Parathyroid adenoma (tissue), 2 donors: ENCODE results near the gene EDARADD.

Source experiments
- H2AFZ ChIP-seq: fragments of 300-600 bp; sonication (generic); one replicate; pipeline ENCODE4 v1.7.0; 2017; ENCODE audit warnings: antibody characterized with exemption, mild to moderate bottlenecking
- H3K27ac ChIP-seq: fragments of 300-600 bp; sonication (generic); one replicate; pipeline ENCODE4 v1.7.0; 2017
- H3K27me3 ChIP-seq: fragments of 300-600 bp; sonication (generic); one replicate; pipeline ENCODE4 v1.7.0; 2017; ENCODE audit warnings: low read length; ENCODE audit not compliant: control insufficient read depth, insufficient read depth
- H3K36me3 ChIP-seq: fragments of 300-600 bp; sonication (generic); one replicate; pipeline ENCODE4 v1.7.0; 2017; ENCODE audit warnings: low read length; ENCODE audit not compliant: control insufficient read depth, insufficient read depth
- H3K4me1 ChIP-seq: fragments of 300-600 bp; sonication (generic); one replicate; pipeline ENCODE4 v1.7.0; 2017; ENCODE audit warnings: control low read depth
- H3K4me2 ChIP-seq: fragments of 300-600 bp; sonication (generic); one replicate; pipeline ENCODE4 v1.7.0; 2017; ENCODE audit warnings: low read length
- H3K4me3 ChIP-seq: fragments of 300-600 bp; sonication (generic); one replicate; pipeline ENCODE4 v1.7.0; 2017; ENCODE audit warnings: low read depth, low read length
- H3K79me2 ChIP-seq: fragments of 300-600 bp; sonication (generic); one replicate; pipeline ENCODE4 v1.7.0; 2017; ENCODE audit warnings: control low read depth
- H3K9ac ChIP-seq: fragments of 300-600 bp; sonication (generic); one replicate; pipeline ENCODE4 v1.7.0; 2017; ENCODE audit warnings: mild to moderate bottlenecking
- H3K9me3 ChIP-seq: fragments of 300-600 bp; sonication (generic); one replicate; pipeline ENCODE4 v1.7.0; 2017; ENCODE audit warnings: low read length; ENCODE audit not compliant: control insufficient read depth
- TF ChIP-seq, protein P1 (sequence below): fragments of 300-600 bp; sonication (generic); IDR thresholded peaks from one replicate; pipeline ENCODE4 v1.7.0; 2017; ENCODE audit warnings: antibody characterized with exemption, mild to moderate bottlenecking
- donor health status: primary hyperparathyroidism.

Gene EDARADD

DNA sequence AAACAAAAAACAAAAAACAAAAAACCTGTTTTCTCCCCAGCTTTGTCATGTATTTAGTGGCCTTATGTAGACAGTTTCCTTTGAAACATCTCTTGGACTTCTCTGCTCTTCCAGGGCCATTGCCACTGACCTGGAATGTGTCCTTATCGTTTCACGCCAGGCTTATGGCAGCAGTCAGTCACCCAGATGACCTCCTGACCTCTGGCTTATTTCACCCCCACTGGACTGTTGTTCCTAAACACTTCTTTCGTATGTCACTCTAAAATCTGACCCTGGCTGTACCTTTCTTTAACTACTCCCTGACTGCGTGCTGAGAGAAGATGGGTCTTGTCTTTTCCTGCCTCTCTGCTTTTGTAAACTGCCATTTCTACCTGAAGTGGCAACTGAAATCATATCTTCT, 138.8 kb downstream of the EDARADD start:
- no peak overlapping the region for H3K27ac ChIP-seq
- no peaks in the 10 kb centered on the region for H3K27me3 ChIP-seq
- H3K79me2 ChIP-seq = peaks cover 13% of the 10 kb centered on the region
- H3K4me1 ChIP-seq = no peaks in the 10 kb centered on the region
- no peaks in the 10 kb centered on the region for H3K9me3 ChIP-seq
- H3K4me2 ChIP-seq = no peak overlapping the region
- H2AFZ ChIP-seq = no peak overlapping the region
- TF ChIP-seq, protein P1, sequence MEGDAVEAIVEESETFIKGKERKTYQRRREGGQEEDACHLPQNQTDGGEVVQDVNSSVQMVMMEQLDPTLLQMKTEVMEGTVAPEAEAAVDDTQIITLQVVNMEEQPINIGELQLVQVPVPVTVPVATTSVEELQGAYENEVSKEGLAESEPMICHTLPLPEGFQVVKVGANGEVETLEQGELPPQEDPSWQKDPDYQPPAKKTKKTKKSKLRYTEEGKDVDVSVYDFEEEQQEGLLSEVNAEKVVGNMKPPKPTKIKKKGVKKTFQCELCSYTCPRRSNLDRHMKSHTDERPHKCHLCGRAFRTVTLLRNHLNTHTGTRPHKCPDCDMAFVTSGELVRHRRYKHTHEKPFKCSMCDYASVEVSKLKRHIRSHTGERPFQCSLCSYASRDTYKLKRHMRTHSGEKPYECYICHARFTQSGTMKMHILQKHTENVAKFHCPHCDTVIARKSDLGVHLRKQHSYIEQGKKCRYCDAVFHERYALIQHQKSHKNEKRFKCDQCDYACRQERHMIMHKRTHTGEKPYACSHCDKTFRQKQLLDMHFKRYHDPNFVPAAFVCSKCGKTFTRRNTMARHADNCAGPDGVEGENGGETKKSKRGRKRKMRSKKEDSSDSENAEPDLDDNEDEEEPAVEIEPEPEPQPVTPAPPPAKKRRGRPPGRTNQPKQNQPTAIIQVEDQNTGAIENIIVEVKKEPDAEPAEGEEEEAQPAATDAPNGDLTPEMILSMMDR = no peak
- H3K36me3 ChIP-seq = no peaks in the 10 kb centered on the region
- no peak overlapping the region for H3K9ac ChIP-seq
- H3K4me3 ChIP-seq = no peak overlapping the region

DNA sequence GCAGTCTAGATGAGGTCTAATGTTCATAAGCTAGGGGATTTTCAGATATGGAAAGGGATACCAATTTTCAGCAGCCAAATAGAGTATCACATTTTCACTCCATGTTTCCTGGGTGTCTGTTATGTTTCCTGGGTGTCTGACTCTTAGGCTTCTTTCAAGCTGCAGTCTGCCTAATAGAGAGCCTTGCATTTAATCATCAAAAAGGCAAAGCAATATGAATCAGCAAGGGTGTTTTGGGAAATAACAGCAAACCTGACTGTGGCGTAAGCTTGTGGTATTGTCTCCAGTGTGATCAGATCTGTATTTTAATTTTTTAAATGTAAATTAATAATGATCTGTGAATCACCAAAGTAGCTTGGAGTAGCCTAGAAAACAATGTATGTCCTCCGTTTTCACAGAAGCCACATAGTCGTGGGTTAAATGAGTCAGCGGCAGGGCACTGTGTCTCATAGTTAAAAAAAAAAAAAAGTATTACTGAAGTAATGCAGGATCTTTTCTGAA, 140.1 kb downstream of the EDARADD start:
- H3K9me3 ChIP-seq = no peaks in the 10 kb centered on the region
- H3K4me1 ChIP-seq = no peaks in the 10 kb centered on the region
- H3K79me2 ChIP-seq = peaks cover 10% of the 10 kb centered on the region
- no peak overlapping the region for H3K9ac ChIP-seq
- no peak overlapping the region for H3K4me3 ChIP-seq
- no peak overlapping the region for H3K27ac ChIP-seq
- TF ChIP-seq, protein P1 = no peak
- no peak overlapping the region for H2AFZ ChIP-seq
- H3K4me2 ChIP-seq = no peak overlapping the region
- no peaks in the 10 kb centered on the region for H3K36me3 ChIP-seq
- H3K27me3 ChIP-seq = no peaks in the 10 kb centered on the region
